K562 (cell line): ENCODE results near the gene PPP1R3E. TPM values are rescaled to one million over a fixed set of nuclear protein-coding genes. Genes with fewer than 3 reads are reported as not detected.

Source experiments
- ATAC-seq: fragments of 200-7000 bp; cut with Tn5 transposase; 3 replicates; pipeline ENCODE4 v1.9.1; 2020; ENCODE audit warnings: moderate library complexity
- BruUV-seq: library from RNA; stranded (reverse); fragments of 400-500 nt; replicated peaks from 2 replicates; lab custom pipeline; 2021; lab: Mats Ljungman, UMichigan
- CTCF ChIA-PET: fragments of 300-600 bp; formaldehyde crosslinking; extraction: SDS; loops from one replicate; lab custom pipeline; 2021; ENCODE audit warnings: low intra/inter-chr PET ratio; lab: Yijun Ruan, JAX
- POLR2A ChIA-PET: fragments of 300-600, 350-650 bp; sonication (Branson Sonifier 250); formaldehyde crosslinking; extraction: SDS; loops from one replicate; lab custom pipeline; 2021; ENCODE audit warnings: antibody characterized with exemption, inconsistent platforms; lab: Yijun Ruan, JAX
- DNase-seq, 4 experiments: peaks; one replicate each; pipeline versions ENCODE4 v3.0.0 to v3.0.0-alpha.2; 2011 to 2018; ENCODE audit warnings: low spot score in 3 of 4, mixed read lengths in 3 of 4; ENCODE audit errors: extremely low read depth in 1 of 4
- FAIRE-seq: peaks from 2 replicates; lab custom pipeline; 2011; peaks lifted over from hg19 to GRCh38; lab: Jason Lieb, UNC
- H2AFZ ChIP-seq: 2 replicates; pipeline ENCODE4 v1.6.0; 2011; ENCODE audit warnings: low read depth, low read length, control low read depth, inconsistent platforms
- H3K27ac ChIP-seq: fragments of 200-600 bp; 3 replicates; pipeline ENCODE4 v1.8.0; 2011; ENCODE audit warnings: low read depth, mild to moderate bottlenecking, control low read depth, inconsistent platforms, low read length, moderate library complexity, mixed read lengths; ENCODE audit errors: extremely low read depth
- H3K27me3 ChIP-seq, 2 experiments: fragments of 300-600 bp in 1 of 2; 2 replicates in 1 of 2; 3 replicates in 1 of 2; pipeline versions ENCODE4 v1.6.0 to v1.8.0; 2011; ENCODE audit warnings: inconsistent platforms in 2 of 2, low read length in 2 of 2, mild to moderate bottlenecking in 1 of 2, mixed read lengths in 1 of 2, moderate library complexity in 1 of 2; ENCODE audit not compliant: control insufficient read depth in 2 of 2, insufficient read depth in 2 of 2
- H3K36me3 ChIP-seq: fragments of 300-600 bp; 3 replicates; pipeline ENCODE4 v1.8.0; 2011; ENCODE audit warnings: mild to moderate bottlenecking, low read length, inconsistent platforms; ENCODE audit not compliant: control insufficient read depth, insufficient read depth
- H3K4me1 ChIP-seq, 2 experiments: fragments of 200-600 bp in 1 of 2; replicated peaks in 1 of 2; 2 replicates in 1 of 2; 3 replicates in 1 of 2; pipeline versions ENCODE4 v1.5.1 to v1.8.0; 2011; ENCODE audit warnings: inconsistent platforms in 2 of 2, low read length in 2 of 2, mild to moderate bottlenecking in 1 of 2, mixed read lengths in 1 of 2, moderate library complexity in 1 of 2; ENCODE audit not compliant: control insufficient read depth in 2 of 2, insufficient read depth in 2 of 2
- H3K4me2 ChIP-seq: 2 replicates; pipeline ENCODE4 v1.6.1; 2011; ENCODE audit warnings: low read length, control low read depth, inconsistent platforms, mixed read lengths; ENCODE audit not compliant: insufficient read depth
- H3K4me3 ChIP-seq: fragments of 200-600 bp; sonication (generic), shearing (Covaris generic); 2 replicates; pipeline ENCODE4 v1.5.1; 2016; ENCODE audit warnings: control low read depth, inconsistent platforms
- H3K79me2 ChIP-seq: fragments of 200-600 bp; 3 replicates; pipeline ENCODE4 v1.8.0; 2011; ENCODE audit warnings: low read length, inconsistent platforms; ENCODE audit not compliant: control insufficient read depth, insufficient read depth
- H3K9ac ChIP-seq, 2 experiments: 2 replicates each; pipeline versions ENCODE4 v1.6.0 to v1.6.1; 2011; ENCODE audit warnings: low read depth in 2 of 2, low read length in 2 of 2, control low read depth in 1 of 2, inconsistent platforms in 1 of 2, mild to moderate bottlenecking in 1 of 2, mixed read lengths in 1 of 2; ENCODE audit not compliant: insufficient read depth in 1 of 2
- H3K9me1 ChIP-seq: one replicate; pipeline ENCODE4 v1.6.0; 2011; ENCODE audit warnings: inconsistent platforms, mild to moderate bottlenecking, low read length, moderate library complexity; ENCODE audit not compliant: control insufficient read depth, insufficient read depth
- H3K9me3 ChIP-seq: replicated peaks from 2 replicates; pipeline ENCODE4 v1.5.1; 2011; ENCODE audit warnings: low read depth, low read length, inconsistent platforms; ENCODE audit not compliant: control insufficient read depth, insufficient read depth
- H4K20me1 ChIP-seq: replicated peaks from 2 replicates; pipeline ENCODE4 v1.6.1; 2011; ENCODE audit warnings: low read length, inconsistent platforms, mixed read lengths; ENCODE audit not compliant: control insufficient read depth, insufficient read depth
- ARID1B ChIP-seq: fragments of 450-650 bp; IDR thresholded peaks from 2 replicates; pipeline ENCODE4 v1.6.1; 2016; ENCODE audit warnings: antibody characterized with exemption, mild to moderate bottlenecking, inconsistent platforms
- CEBPG ChIP-seq, 3 experiments: fragments of 200-800 bp in 1 of 3; sonication (Bioruptor generic) in 1 of 3; sonication (generic) in 1 of 3; formaldehyde crosslinking in 1 of 3; IDR thresholded peaks in 2 of 3; conservative IDR thresholded peaks in 1 of 3; 2 replicates each; pipeline versions ENCODE4 v1.6.1 to v1.8.0; 2016 to 2022; ENCODE audit warnings: missing compliant biosample characterization in 2 of 3, missing genetic modification characterization in 2 of 3, mild to moderate bottlenecking in 1 of 3, missing genetic modification reagents in 1 of 3
- CREM ChIP-seq: IDR thresholded peaks from 2 replicates; pipeline ENCODE4 v1.6.1; 2014; ENCODE audit warnings: antibody characterized with exemption, low read depth
- FOXM1 ChIP-seq, 2 experiments: fragments of 450-650 bp in 1 of 2; sonication (generic) in 1 of 2; formaldehyde crosslinking in 1 of 2; IDR thresholded peaks; 2 replicates each; pipeline versions ENCODE4 v1.6.1 to v1.9.0; 2017 to 2022; ENCODE audit warnings: low read depth in 2 of 2, mild to moderate bottlenecking in 2 of 2, missing genetic modification reagents in 1 of 2, moderate library complexity in 1 of 2
- FOXO4 ChIP-seq: fragments of 450-650 bp; formaldehyde crosslinking; IDR thresholded peaks from 2 replicates; pipeline ENCODE4 v1.4.0; 2020; ENCODE audit warnings: mild to moderate bottlenecking, moderate library complexity
- MAFF ChIP-seq: IDR thresholded peaks from 2 replicates; pipeline ENCODE4 v1.6.1; 2012; ENCODE audit warnings: low read length, improper control_type of control experiment
- NBN ChIP-seq: fragments of 450-650 bp; IDR thresholded peaks from 2 replicates; pipeline ENCODE4 v1.6.1; 2016; ENCODE audit warnings: low read depth, mild to moderate bottlenecking
- NR2F6 ChIP-seq: fragments of 450-650 bp; formaldehyde crosslinking; IDR thresholded peaks from 2 replicates; pipeline ENCODE4 v1.4.0; 2020; ENCODE audit warnings: mild to moderate bottlenecking
- RB1 ChIP-seq: fragments of 450-650 bp; IDR thresholded peaks from 2 replicates; pipeline ENCODE4 v1.6.1; 2017; ENCODE audit warnings: low read depth, mild to moderate bottlenecking
- SETDB1 ChIP-seq: IDR thresholded peaks from one replicate; pipeline ENCODE4 v1.6.1; 2012; ENCODE audit warnings: low read length, control low read depth, inconsistent platforms
- ZKSCAN1 ChIP-seq: fragments of 150-350 bp; IDR thresholded peaks from 2 replicates; pipeline ENCODE4 v1.6.1; 2016; ENCODE audit warnings: low read depth, low read length
- WGBS: fragments of 100-300 bp; shearing (Covaris generic); methylation state at CpG from one replicate; pipeline ENCODE4 v1.1.6; 2016; ENCODE audit warnings: low coverage, mixed read lengths; ENCODE audit not compliant: insufficient coverage; ENCODE audit errors: missing lambda C conversion rate; 5-methylcytosine and 5-hydroxymethylcytosine counted together
- in situ Hi-C: fragments of 300-500 bp; cut with MboI; formaldehyde crosslinking; loops from 4 replicates; pipeline ENCODE4 v1.15.0; 2018; ENCODE audit warnings: inconsistent platforms, mixed read lengths
- intact Hi-C: fragments of 100-400 bp; cut with micrococcal nuclease; formaldehyde crosslinking; loops from 2 replicates; pipeline ENCODE4 v1.14.2; 2022
- polyA plus RNA-seq, 8 experiments: library from polyadenylated mRNA; depleted of rRNA in 4 of 8; stranded (reverse) in 5 of 8; unstranded in 3 of 8; fragments of >200 nt; fragmentation: Nextera tagmentation in 2 of 8; fragmentation: Illumina TruSeq in 1 of 8; extraction: Ambion mirVana in 2 of 8; extraction: Trizol in 1 of 8; gene quantifications; 2 replicates each; pipeline versions ENCODE4 v1.2.1 to v1.2.3, GENCODE V29; 2011 to 2014; ENCODE audit warnings: inconsistent platforms in 1 of 8, missing spikeins in 1 of 8
- total RNA-seq, 7 experiments: library from RNA; depleted of rRNA in 6 of 7; stranded (reverse); fragments of >200 nt in 6 of 7; fragmentation: Illumina TruSeq in 2 of 7; extraction: Trizol in 2 of 7; gene quantifications; 2 replicates each; pipeline versions ENCODE4 v1.2.1 to v1.2.3, GENCODE V29; 2011 to 2021; ENCODE audit warnings: low replicate concordance in 1 of 7
- TF ChIP-seq, protein P1 (sequence below), 2 experiments: fragments of 250-450 bp in 1 of 2; fragments of 450-650 bp in 1 of 2; sonication (Bioruptor Pico) in 1 of 2; IDR thresholded peaks; 2 replicates each; pipeline versions ENCODE4 v1.6.1 to v1.8.0; 2016 to 2021; ENCODE audit warnings: mild to moderate bottlenecking in 2 of 2, moderate library complexity in 2 of 2, missing compliant biosample characterization in 1 of 2, missing genetic modification characterization in 1 of 2
- TF ChIP-seq, protein P2 (sequence below): fragments of 450-650 bp; formaldehyde crosslinking; IDR thresholded peaks from 2 replicates; pipeline ENCODE4 v1.4.0; 2020; ENCODE audit warnings: mild to moderate bottlenecking, mixed read lengths
- TF ChIP-seq, protein P3 (sequence below): fragments of 450-650 bp; IDR thresholded peaks from 2 replicates; pipeline ENCODE4 v1.6.1; 2016; ENCODE audit warnings: borderline replicate concordance

PPP1R3E gene
- total and polyA plus RNA-seq, 9 of the 15 experiments (the other 6 are each of a cell fraction or from before 2014, with no cell fraction given), result 3.2 to 18.4 (median 7.6) TPM

GRCh38 chr14:23301288-23301968 lies 1.2 kb downstream of the PPP1R3E start:
- DNase-seq (peak; percentile 94 to 99 (median 96)), ATAC-seq (peak; percentile 90), FAIRE-seq (peak; percentile 87)
- peak overlapping the region; percentile 93 for H2AFZ ChIP-seq
- H3K27me3 ChIP-seq, result no peaks in the 10 kb centered on the region
- H4K20me1 ChIP-seq, result no peaks in the 10 kb centered on the region
- CTCF ChIA-PET, result interaction anchor here (1.0 to 5.9 kb wide), 4 partner anchors 36 to 232 kb away, joined by 3 to 58 read pairs (median 30); no protein-coding TSS in a partner anchor
- no peaks in the 10 kb centered on the region for H3K9me1 ChIP-seq
- peak overlapping the region; percentile 67 for H3K4me3 ChIP-seq
- peaks cover 23% of the 10 kb centered on the region; the same call in 2 of the 3 replicates for H3K36me3 ChIP-seq
- H3K9me3 ChIP-seq, result no peaks in the 10 kb centered on the region
- in situ Hi-C loops (no loop called here), intact Hi-C loops (loop anchor here (2.0 to 5.0 kb wide), 3 partner anchors 15 to 179 kb away; partner anchors contain the start of gene HOMEZ)
- H3K4me1 ChIP-seq, result peaks cover 22 to 28% of the 10 kb centered on the region in 2 experiments
- peak overlapping the region; percentile 93 to 95 for H3K9ac ChIP-seq
- peak overlapping the region; percentile 95 for H3K27ac ChIP-seq
- POLR2A ChIA-PET, result interaction anchor here (0.5 to 2.8 kb wide), 10 partner anchors 9 to 438 kb away, joined by 3 to 29 read pairs (median 5); partner anchors contain the start of genes C14orf119, HOMEZ and PABPN1
- peaks cover 19% of the 10 kb centered on the region for H3K79me2 ChIP-seq
- WGBS, result under 1% methylated on average over 43 of the region's 87 CpGs
- no TSS peak for BruUV-seq
- H3K4me2 ChIP-seq, result peak overlapping the region; percentile 100
- TF ChIP-seq ARID1B (peak; percentile 58; the same call in 1 of the 2 replicates), NR2F6 (CRISPR knock-in tag) (no peak), SETDB1 (peak; percentile 39), ZKSCAN1 (peak; percentile 71; the same call in 1 of the 2 replicates), MAFF (peak; percentile 39; the same call in 1 of the 2 replicates), NBN (peak; percentile 21; the same call in 1 of the 2 replicates), CREM (peak; percentile 80), FOXO4 (CRISPR knock-in tag) (no peak), CEBPG (CRISPR knock-in tag; IDR thresholded peaks at IDR 0.05) (no peak), CEBPG (tag; conservative IDR thresholded peaks at IDR 0.05 in 1 of 2, IDR thresholded peaks at IDR 0.05 in 1 of 2) (no peak), RB1 (peak; percentile 98), FOXM1 (IDR thresholded peaks at IDR 0.05; ENCODE audit: low read depth) (no peak), FOXM1 (CRISPR knock-in tag; IDR thresholded peaks at IDR 0.05; ENCODE audit: low read depth) (no peak; the same call in 1 of the 2 replicates)
- TF ChIP-seq, protein P1, sequence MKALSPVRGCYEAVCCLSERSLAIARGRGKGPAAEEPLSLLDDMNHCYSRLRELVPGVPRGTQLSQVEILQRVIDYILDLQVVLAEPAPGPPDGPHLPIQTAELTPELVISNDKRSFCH (CRISPR knock-in tag; IDR thresholded peaks at IDR 0.05), result no peak
- TF ChIP-seq, protein P1 (tag; IDR thresholded peaks at IDR 0.05), result peak; percentile 89
- TF ChIP-seq, protein P2, sequence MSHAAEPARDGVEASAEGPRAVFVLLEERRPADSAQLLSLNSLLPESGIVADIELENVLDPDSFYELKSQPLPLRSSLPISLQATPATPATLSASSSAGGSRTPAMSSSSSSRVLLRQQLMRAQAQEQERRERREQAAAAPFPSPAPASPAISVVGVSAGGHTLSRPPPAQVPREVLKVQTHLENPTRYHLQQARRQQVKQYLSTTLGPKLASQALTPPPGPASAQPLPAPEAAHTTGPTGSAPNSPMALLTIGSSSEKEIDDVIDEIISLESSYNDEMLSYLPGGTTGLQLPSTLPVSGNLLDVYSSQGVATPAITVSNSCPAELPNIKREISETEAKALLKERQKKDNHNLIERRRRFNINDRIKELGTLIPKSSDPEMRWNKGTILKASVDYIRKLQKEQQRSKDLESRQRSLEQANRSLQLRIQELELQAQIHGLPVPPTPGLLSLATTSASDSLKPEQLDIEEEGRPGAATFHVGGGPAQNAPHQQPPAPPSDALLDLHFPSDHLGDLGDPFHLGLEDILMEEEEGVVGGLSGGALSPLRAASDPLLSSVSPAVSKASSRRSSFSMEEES (CRISPR knock-in tag), result peak; percentile 98
- TF ChIP-seq, protein P3, sequence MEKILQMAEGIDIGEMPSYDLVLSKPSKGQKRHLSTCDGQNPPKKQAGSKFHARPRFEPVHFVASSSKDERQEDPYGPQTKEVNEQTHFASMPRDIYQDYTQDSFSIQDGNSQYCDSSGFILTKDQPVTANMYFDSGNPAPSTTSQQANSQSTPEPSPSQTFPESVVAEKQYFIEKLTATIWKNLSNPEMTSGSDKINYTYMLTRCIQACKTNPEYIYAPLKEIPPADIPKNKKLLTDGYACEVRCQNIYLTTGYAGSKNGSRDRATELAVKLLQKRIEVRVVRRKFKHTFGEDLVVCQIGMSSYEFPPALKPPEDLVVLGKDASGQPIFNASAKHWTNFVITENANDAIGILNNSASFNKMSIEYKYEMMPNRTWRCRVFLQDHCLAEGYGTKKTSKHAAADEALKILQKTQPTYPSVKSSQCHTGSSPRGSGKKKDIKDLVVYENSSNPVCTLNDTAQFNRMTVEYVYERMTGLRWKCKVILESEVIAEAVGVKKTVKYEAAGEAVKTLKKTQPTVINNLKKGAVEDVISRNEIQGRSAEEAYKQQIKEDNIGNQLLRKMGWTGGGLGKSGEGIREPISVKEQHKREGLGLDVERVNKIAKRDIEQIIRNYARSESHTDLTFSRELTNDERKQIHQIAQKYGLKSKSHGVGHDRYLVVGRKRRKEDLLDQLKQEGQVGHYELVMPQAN, result peak; percentile 69; the same call in 1 of the 2 replicates
